PC-3 (cell line): ENCODE measurements around the gene C11orf21.

Source experiments
- EZH2 ChIP-seq: fragments of 300-600 bp; sonication (generic); IDR thresholded peaks from one replicate; pipeline ENCODE4 v1.6.1; 2017; ENCODE audit warnings: antibody characterized with exemption, mild to moderate bottlenecking, low read length; ENCODE audit not compliant: unreplicated experiment
- EZH2phosphoT487 ChIP-seq: fragments of 300-600 bp; sonication (generic); IDR thresholded peaks from 2 replicates; pipeline ENCODE4 v1.6.1; 2018; ENCODE audit warnings: mild to moderate bottlenecking, antibody characterized with exemption, low read length, borderline replicate concordance
- TF ChIP-seq, protein P1 (sequence below): fragments of 300-600 bp; sonication (generic); conservative IDR thresholded peaks from 2 replicates; pipeline ENCODE4 v1.5.1; 2017; ENCODE audit warnings: antibody characterized with exemption, low read depth, mild to moderate bottlenecking, low read length

GRCh38 chr11:2316963-2317244, 15.2 kb upstream of the C11orf21 start:
- TF ChIP-seq, protein P1, sequence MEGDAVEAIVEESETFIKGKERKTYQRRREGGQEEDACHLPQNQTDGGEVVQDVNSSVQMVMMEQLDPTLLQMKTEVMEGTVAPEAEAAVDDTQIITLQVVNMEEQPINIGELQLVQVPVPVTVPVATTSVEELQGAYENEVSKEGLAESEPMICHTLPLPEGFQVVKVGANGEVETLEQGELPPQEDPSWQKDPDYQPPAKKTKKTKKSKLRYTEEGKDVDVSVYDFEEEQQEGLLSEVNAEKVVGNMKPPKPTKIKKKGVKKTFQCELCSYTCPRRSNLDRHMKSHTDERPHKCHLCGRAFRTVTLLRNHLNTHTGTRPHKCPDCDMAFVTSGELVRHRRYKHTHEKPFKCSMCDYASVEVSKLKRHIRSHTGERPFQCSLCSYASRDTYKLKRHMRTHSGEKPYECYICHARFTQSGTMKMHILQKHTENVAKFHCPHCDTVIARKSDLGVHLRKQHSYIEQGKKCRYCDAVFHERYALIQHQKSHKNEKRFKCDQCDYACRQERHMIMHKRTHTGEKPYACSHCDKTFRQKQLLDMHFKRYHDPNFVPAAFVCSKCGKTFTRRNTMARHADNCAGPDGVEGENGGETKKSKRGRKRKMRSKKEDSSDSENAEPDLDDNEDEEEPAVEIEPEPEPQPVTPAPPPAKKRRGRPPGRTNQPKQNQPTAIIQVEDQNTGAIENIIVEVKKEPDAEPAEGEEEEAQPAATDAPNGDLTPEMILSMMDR = no peak
- TF ChIP-seq EZH2 (no peak), EZH2phosphoT487 (no peak)
